ENCODE data around the gene TTC34.
"Not testable (repeated sequence)": the region's sequence is repeated elsewhere in the genome, so short reads cannot be mapped to it uniquely, and the experiment has no call there.

Gene TTC34

DNA sequence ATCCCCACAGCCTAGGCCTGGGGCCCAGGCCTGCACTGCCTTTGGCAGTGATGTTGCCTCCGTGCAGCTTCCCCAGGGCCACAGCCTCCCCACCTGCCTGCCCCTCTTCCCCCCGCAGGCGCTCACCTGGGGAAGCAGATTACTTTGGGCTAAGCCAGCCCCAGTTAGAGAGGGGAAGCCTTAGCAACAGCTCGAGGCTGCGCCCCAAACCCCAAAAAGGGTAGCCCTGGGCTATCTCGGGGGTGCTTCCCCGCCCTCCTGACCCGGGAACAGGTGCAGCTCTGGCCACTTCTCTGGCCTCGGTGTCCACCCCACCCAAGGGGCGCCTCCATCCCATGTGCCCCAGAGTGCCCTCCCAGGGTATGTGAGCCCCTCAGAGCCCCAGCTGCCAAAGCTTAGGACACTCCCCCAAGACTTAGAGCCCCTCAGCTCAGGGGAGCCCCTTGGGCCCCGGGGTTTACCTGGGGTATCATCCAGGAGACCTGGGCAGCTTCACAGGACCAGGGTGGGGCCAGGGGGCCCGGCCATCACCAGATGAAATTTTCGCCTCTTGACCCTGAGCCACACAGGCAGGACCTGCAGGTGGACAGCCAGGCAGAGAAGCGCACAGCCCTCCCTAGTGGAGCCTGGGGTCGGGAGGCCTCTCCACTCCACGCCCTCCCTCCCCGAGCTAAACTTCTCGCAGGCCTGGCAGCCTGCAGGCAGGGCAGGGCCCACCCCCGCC lies 3.3 kb upstream of the TTC34 start:
- no peak overlapping the region for H3K4me3 ChIP-seq (ENCODE audit: low read length)
- no peaks in the 10 kb centered on the region for H3K9me3 ChIP-seq (ENCODE audit: low read length)
- no peak overlapping the region for H2AFZ ChIP-seq (ENCODE audit: low read depth, low read length)
- H3K27me3 ChIP-seq (ENCODE audit: insufficient read depth, low read length) = peaks cover 56% of the 10 kb centered on the region
- no peaks in the 10 kb centered on the region for H3K36me3 ChIP-seq (ENCODE audit: insufficient read depth, low read length)
- no peaks in the 10 kb centered on the region for H3K4me1 ChIP-seq (ENCODE audit: insufficient read depth, low read length)

DNA sequence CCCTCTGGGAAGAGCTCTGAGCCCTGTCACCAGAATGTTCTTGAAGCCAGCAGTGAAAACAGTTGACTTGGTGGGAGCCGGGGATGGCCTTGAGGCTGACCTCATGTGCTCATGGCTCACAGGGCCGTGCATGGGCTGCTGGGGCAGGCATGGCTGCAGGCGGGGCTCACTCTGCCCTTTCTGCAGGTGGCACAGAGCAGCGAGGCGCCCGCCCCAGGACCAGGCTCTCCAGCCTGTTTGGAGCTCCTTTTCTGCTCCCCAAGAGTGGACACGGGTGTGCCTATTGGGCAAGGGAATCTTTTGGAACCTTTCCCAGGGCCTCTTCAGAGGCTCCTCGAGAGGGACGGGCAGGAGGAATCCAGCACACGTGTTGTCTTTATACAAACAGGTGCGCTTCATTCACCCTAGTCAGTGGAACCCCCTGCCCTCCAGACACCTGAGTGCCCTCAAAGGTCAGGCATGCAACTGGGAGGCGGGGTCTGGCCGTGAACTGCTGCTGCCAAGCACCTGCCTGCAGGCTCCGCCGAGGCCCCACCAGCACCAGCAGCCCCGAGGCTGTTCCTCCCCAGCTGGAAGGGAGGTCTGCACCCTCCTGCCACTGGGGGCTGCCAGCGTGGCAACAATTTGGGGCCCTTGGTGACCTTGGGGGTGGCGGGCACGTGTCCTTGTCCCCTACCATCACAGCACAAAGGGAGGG lies 2.6 kb upstream of the TTC34 start:
- Histone ChIP-seq H3K27me3 (ENCODE audit: insufficient read depth, low read length) (peaks cover 51% of the 10 kb centered on the region), H3K9me3 (ENCODE audit: low read length) (no peaks in the 10 kb centered on the region), H3K4me1 (ENCODE audit: insufficient read depth, low read length) (no peaks in the 10 kb centered on the region), H3K36me3 (ENCODE audit: insufficient read depth, low read length) (no peaks in the 10 kb centered on the region), H2AFZ (ENCODE audit: low read depth, low read length) (no peak overlapping the region), H3K4me3 (ENCODE audit: low read length) (no peak overlapping the region)

DNA sequence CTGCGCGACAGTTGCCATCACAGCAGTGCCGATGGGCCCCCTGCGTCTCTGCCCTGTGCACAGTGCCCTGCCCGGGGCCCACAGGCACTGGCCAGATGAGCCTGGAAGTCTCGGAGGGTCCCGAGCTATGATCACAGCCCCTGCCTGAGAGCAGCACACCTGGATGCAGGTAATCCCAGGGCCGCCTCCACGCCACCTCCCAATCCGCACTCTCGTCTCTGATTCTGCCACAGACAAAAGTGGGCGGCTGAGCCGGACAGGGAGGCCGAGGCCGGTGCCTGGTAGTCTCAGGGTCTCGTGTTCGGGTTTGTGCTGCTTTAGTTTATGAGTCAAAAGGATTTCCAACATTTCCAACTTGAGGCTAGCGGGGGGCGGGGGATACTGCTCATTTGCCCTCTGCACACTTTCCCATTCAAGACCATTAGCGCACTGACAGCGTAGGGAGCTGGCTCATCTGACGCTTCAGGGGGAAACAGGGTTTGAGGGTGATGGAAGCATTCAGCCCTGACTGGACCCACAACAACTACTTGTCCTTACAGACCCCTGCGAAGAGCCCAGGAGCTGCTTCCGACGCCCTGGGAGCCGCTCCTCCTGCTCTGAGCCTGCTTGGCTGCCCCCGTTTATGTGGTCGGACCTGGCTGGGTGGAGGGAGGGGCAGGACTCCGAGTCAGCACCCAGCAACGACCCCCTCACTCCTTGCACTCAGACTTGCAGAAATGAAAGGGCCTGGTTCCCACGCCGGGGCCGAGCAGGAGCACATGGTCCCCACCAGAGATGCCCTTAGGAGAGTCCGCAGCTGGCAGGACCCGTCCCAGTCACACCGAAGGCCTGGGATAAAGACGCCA lies 1.8 kb upstream of the TTC34 start:
- Histone ChIP-seq H3K36me3 (ENCODE audit: insufficient read depth, low read length) (no peaks in the 10 kb centered on the region), H2AFZ (ENCODE audit: low read depth, low read length) (no peak overlapping the region), H3K4me3 (ENCODE audit: low read length) (no peak overlapping the region), H3K4me1 (ENCODE audit: insufficient read depth, low read length) (no peaks in the 10 kb centered on the region), H3K27me3 (ENCODE audit: insufficient read depth, low read length) (peaks cover 51% of the 10 kb centered on the region), H3K9me3 (ENCODE audit: low read length) (no peaks in the 10 kb centered on the region)

DNA sequence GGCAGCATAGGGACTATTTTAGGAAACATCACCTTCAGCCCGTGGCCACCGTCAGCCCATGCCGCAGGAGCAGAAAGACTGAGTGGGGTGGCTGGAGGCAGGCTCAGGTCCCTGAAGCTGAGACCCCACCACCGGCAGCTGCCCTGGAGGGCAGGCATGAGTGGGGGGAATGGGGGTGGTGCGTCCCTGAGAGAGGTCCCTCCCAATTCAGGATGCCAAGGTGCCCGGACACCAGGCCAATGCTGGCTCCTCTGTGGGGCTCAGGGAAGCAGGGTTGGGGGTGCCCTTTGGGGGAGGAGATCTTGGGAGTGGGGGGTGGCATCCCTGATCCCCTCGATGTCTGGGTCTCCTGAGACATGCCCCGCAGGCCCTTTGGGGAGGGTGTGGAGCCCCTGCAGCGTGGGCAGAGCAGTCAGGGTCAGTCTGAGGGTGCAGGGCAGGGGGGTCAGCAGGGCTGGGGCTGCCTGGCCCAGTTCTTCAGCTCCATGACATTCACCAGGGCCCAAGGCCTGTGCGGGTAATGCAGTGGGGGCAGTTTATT lies 998 bp upstream of the TTC34 start:
- no peaks in the 10 kb centered on the region for H3K36me3 ChIP-seq (ENCODE audit: insufficient read depth, low read length)
- no peaks in the 10 kb centered on the region for H3K4me1 ChIP-seq (ENCODE audit: insufficient read depth, low read length)
- no peak overlapping the region for H3K4me3 ChIP-seq (ENCODE audit: low read length)
- no peak overlapping the region for H2AFZ ChIP-seq (ENCODE audit: low read depth, low read length)
- H3K27me3 ChIP-seq (ENCODE audit: insufficient read depth, low read length) = peaks cover 47% of the 10 kb centered on the region
- no peaks in the 10 kb centered on the region for H3K9me3 ChIP-seq (ENCODE audit: low read length)

DNA sequence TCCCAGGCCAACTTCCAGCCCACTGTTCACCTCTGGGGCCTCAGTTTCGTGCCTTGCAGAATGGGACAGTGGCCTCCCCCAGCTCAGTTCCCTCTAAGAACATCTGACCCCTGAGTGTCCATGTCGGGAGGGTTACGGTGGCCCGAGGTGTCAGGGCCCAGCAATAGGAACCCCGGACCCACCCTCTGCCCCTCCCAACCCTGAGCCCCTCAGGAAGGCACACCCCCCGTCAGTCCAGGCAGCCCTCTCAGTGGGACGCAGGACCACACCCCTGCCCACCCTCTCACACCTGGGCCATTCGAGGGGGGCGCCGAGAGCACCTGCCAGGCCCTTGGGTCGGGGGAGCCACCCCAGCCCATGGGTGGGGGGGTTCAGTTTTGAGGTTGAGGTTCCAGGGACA lies 447 bp downstream of the TTC34 start:
- Histone ChIP-seq H3K36me3 (ENCODE audit: insufficient read depth, low read length) (no peaks in the 10 kb centered on the region), H3K4me3 (ENCODE audit: low read length) (no peak overlapping the region), H3K9me3 (ENCODE audit: low read length) (no peaks in the 10 kb centered on the region), H3K4me1 (ENCODE audit: insufficient read depth, low read length) (no peaks in the 10 kb centered on the region), H2AFZ (ENCODE audit: low read depth, low read length) (no peak overlapping the region), H3K27me3 (ENCODE audit: insufficient read depth, low read length) (peaks cover 40% of the 10 kb centered on the region)

DNA sequence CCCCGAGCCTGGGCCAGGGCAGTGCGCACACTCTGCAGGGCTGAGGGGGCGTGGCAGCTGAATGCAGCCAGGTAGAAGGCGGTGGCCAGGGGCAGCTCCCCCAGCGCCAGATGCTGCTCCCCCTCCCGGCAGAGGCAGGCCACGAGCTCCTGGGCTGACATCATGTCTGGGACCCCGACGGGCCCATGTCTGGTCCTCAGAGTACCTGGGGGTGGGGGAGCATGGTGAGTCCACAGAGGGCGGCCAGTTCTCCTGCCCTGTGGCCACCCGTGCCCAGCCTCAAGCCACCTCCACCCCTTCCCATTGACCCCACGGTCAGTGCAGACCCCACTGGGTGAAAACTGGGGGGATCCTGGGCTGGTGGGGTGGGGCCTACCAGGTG lies 838 bp downstream of the TTC34 start:
- H2AFZ ChIP-seq (ENCODE audit: low read depth, low read length) = no peak overlapping the region
- H3K4me1 ChIP-seq (ENCODE audit: insufficient read depth, low read length) = no peaks in the 10 kb centered on the region
- H3K9me3 ChIP-seq (ENCODE audit: low read length) = no peaks in the 10 kb centered on the region
- no peak overlapping the region for H3K4me3 ChIP-seq (ENCODE audit: low read length)
- no peaks in the 10 kb centered on the region for H3K36me3 ChIP-seq (ENCODE audit: insufficient read depth, low read length)
- H3K27me3 ChIP-seq (ENCODE audit: insufficient read depth, low read length) = peaks cover 36% of the 10 kb centered on the region

DNA sequence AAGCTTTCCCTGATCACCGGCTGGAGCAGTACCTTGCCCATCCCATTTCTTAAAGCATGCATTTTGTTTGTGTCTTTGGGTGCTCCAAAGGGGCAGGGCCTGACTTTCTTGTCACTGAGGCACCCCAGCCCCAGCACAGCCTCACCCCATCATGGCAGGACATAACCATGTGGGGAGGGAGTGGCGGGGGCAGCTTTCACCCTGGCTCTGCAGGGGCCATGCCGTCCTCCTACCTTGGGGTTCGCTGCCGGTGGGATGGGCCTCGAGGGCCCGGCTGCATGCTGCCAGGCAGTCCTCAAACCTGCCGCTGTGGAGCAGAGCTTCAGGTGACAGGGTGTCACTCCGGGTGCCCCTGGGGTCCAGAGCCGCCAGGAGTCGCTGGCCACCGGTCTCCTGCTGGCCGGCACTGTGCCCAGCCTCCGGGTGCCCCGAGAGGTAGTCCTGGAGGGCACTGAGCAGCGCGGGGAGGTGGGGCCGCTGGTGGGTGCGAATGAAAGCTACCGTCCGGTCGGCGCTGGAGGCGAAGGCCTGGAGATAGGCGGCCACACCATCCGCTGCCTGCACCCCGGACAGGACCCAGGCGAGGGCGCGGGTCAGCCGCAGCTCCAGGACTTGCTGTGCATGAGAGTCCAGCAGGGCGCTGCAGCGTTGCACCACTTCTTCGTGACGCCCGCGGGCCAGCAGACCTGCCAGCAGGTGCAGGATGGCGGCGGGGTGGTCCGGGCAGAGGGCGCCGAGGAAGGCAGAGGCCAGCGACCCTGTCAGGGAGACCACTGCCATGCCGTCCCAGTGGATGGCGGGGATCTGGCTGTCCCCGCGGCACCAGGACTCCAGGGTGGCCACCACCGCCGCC lies 1.5 kb downstream of the TTC34 start:
- Histone ChIP-seq H2AFZ (ENCODE audit: low read depth, low read length) (no peak overlapping the region), H3K4me3 (ENCODE audit: low read length) (no peak overlapping the region), H3K36me3 (ENCODE audit: insufficient read depth, low read length) (no peaks in the 10 kb centered on the region), H3K4me1 (ENCODE audit: insufficient read depth, low read length) (no peaks in the 10 kb centered on the region), H3K9me3 (ENCODE audit: low read length) (peaks cover 2% of the 10 kb centered on the region), H3K27me3 (ENCODE audit: insufficient read depth, low read length) (peaks cover 33% of the 10 kb centered on the region)

DNA sequence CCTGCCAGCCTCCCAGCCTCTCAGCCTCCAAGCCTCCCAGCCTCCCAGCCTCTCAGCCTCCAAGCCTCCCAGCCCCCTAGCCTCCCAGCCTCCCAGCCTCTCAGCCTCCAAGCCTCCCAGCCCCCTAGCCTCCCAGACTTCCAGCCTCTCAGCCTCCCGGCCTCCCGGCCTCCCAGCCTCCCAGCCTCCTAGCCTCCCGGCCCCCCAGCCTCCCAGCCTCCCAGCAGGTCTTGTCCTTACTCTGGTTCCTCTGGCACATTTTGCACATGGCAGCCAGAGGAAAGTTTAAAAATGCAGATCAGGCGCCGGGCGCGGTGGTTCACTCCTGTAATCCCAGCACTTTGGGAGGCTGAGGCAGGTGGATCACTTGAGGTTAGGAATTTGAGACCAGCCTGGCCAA lies 2.5 kb downstream of the TTC34 start:
- H3K4me3 ChIP-seq (ENCODE audit: low read length); H3K4me1 ChIP-seq (ENCODE audit: insufficient read depth, low read length); H2AFZ ChIP-seq (ENCODE audit: low read depth, low read length); H3K36me3 ChIP-seq (ENCODE audit: insufficient read depth, low read length); H3K9me3 ChIP-seq (ENCODE audit: low read length): not testable (repeated sequence)
- H3K27me3 ChIP-seq (ENCODE audit: insufficient read depth, low read length) = peaks cover 24% of the 10 kb centered on the region

DNA sequence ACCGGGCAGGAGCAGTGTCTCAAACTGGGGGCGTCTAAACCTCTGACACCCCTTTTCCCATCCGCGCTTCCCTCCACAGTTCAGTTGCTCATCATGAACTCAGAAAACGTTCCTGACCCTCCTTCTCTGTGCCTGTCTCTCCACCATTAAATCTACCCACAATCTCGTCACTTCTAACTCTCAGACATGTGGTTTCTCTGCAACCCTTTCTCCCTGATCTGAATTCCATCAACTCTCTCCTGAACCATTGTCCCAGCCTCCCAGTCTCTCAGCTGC lies 3.8 kb downstream of the TTC34 start:
- H3K4me1 ChIP-seq (ENCODE audit: insufficient read depth, low read length) = no peaks in the 10 kb centered on the region
- no peaks in the 10 kb centered on the region for H3K36me3 ChIP-seq (ENCODE audit: insufficient read depth, low read length)
- H2AFZ ChIP-seq (ENCODE audit: low read depth, low read length) = no peak overlapping the region
- H3K27me3 ChIP-seq (ENCODE audit: insufficient read depth, low read length) = peaks cover 12% of the 10 kb centered on the region
- peaks cover 2% of the 10 kb centered on the region for H3K9me3 ChIP-seq (ENCODE audit: low read length)
- H3K4me3 ChIP-seq (ENCODE audit: low read length) = no peak overlapping the region

DNA sequence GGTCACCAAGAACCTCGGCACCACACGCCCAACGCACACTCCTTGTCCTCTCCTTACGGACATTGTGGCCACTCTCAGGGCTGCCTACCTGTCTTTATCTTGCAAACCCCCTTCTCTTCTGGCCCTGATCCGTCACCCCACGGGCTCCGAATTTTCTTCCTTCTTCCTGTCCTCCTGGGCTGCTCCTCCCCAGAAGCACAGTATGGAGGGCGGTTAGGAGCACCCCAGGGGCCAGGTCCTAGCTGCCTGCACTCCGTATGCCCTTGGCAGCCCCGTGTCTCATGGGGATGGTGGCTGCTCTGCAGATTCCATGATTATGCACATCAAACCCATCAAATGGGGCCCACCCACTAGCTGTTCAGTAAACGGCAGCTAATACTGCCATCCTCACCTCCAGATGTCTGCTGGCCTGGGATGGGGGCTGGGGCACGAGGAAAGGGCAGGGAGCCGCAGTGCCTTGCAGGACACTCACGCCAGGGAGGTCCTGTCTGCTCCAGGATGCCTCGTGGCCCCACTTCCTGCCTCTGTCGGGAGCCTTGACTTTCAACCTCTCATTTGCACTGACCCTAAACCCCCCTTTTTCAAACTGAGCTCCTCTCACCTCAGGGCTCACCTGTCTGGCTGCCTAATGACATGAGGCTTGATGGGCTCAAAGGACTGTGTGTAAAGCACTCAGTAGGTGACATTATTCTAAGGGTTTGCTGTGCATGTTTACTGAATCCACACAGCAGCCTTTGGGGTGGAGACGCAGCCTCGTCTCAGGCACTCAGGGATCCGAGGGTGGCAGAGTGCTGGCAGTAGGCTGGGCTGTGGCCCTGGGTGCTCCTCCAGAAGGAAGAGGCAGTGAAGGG lies 4.4 kb downstream of the TTC34 start:
- Histone ChIP-seq H3K4me3 (ENCODE audit: low read length) (no peak overlapping the region), H3K36me3 (ENCODE audit: insufficient read depth, low read length) (no peaks in the 10 kb centered on the region), H3K27me3 (ENCODE audit: insufficient read depth, low read length) (peaks cover 6% of the 10 kb centered on the region), H3K9me3 (ENCODE audit: low read length) (peaks cover 2% of the 10 kb centered on the region), H2AFZ (ENCODE audit: low read depth, low read length) (no peak overlapping the region), H3K4me1 (ENCODE audit: insufficient read depth, low read length) (no peaks in the 10 kb centered on the region)

DNA sequence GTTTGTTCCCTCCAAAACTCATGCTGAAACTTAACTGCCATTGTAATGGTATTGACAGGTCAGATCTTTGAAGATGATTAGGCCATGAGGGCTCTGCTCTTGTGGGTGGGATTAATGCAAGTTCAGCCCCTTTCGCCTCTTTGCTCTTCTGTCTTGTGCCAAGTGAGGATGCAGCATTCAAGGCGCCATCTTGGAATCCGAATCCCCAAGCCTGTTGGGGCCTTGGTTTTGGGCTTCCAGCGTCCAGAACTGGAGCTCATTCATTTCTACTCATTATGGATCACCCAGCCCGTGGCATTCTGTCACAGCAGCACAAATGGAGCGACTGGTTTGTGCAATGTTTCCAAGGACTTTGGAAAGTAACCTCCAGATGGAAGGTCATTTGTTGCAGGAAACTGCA lies 5.6 kb downstream of the TTC34 start:
- Histone ChIP-seq H3K36me3 (ENCODE audit: insufficient read depth, low read length) (no peaks in the 10 kb centered on the region), H2AFZ (ENCODE audit: low read depth, low read length) (no peak overlapping the region), H3K27me3 (ENCODE audit: insufficient read depth, low read length) (peaks cover 3% of the 10 kb centered on the region), H3K4me3 (ENCODE audit: low read length) (no peak overlapping the region), H3K9me3 (ENCODE audit: low read length) (peaks cover 2% of the 10 kb centered on the region), H3K4me1 (ENCODE audit: insufficient read depth, low read length) (no peaks in the 10 kb centered on the region)

All from neuron (in vitro differentiated cells).